NCI-H524 (cell line): ENCODE data around the gene ART1.
"Not testable (repeated sequence)": the region's sequence is repeated elsewhere in the genome, so short reads cannot be mapped to it uniquely, and the experiment has no call there.

ENCODE experiments used
- DNase-seq, 2 experiments: peaks; one replicate each; lab custom pipeline; 2025; lab: John Stamatoyannopoulos, UW

Gene ART1

GRCh38 chr11:3632070-3632660, 12.8 kb upstream of the ART1 start:
- DNase-seq: no peak

- DNase-seq: no peak
Observed at GRCh38 chr11:3635641-3636375, 9.1 kb upstream of the ART1 start.

GRCh38 chr11:3637201-3637600, 7.7 kb upstream of the ART1 start:
- no peak for DNase-seq

- DNase-seq: no peak
Observed at GRCh38 chr11:3638513-3638912, 6.4 kb upstream of the ART1 start.

- DNase-seq: no peak
Observed at GRCh38 chr11:3639841-3640240, 5.1 kb upstream of the ART1 start.

GRCh38 chr11:3641191-3641590, 3.7 kb upstream of the ART1 start:
- no peak for DNase-seq

- DNase-seq: no peak
Observed at GRCh38 chr11:3641701-3642070, 3.2 kb upstream of the ART1 start, which contains the start of gene ART5. Gene ART5, minus strand, starts transcription at chr11:3641992. Its CDS starts 130 bp downstream, at chr11:3641862.

GRCh38 chr11:3642071-3642951, 2.6 kb upstream of the ART1 start:
- peak; percentile 69 to 86 for DNase-seq

- DNase-seq: peak; percentile 1 to 65
Observed at GRCh38 chr11:3643102-3643546, 1.8 kb upstream of the ART1 start.

GRCh38 chr11:3645552-3645951, 624 bp downstream of the ART1 start:
- no peak for DNase-seq

- DNase-seq: not testable (repeated sequence)
Observed at GRCh38 chr11:3648843-3649242, 3.9 kb downstream of the ART1 start.

- DNase-seq: not testable (repeated sequence)
Observed at GRCh38 chr11:3649374-3649773, 4.4 kb downstream of the ART1 start.

- not testable (repeated sequence) for DNase-seq
Observed at GRCh38 chr11:3652514-3652913, 7.6 kb downstream of the ART1 start.

GRCh38 chr11:3655547-3655946, 10.6 kb downstream of the ART1 start:
- no peak for DNase-seq

- not testable (repeated sequence) for DNase-seq
Observed at GRCh38 chr11:3657331-3657730, 12.4 kb downstream of the ART1 start.

- DNase-seq: no peak
Observed at GRCh38 chr11:3658252-3658651, 13.3 kb downstream of the ART1 start.

- no peak for DNase-seq
Observed at GRCh38 chr11:3659595-3660515, 14.9 kb downstream of the ART1 start.

GRCh38 chr11:3660960-3661359, 16.0 kb downstream of the ART1 start:
- DNase-seq: no peak

- DNase-seq: no peak
Observed at GRCh38 chr11:3662856-3663255, 17.9 kb downstream of the ART1 start.

- DNase-seq: no peak
Observed at GRCh38 chr11:3664032-3664630, 19.2 kb downstream of the ART1 start.
